K562 (cell line): ENCODE data around the gene MICALL2. TPM values are rescaled to one million over a fixed set of nuclear protein-coding genes. Genes with fewer than 3 reads are reported as not detected.
A peak's percentile ranks its signal among the peaks of the same experiment; 100 is the strongest.

Experiments used
- CBFA2T2 ChIP-seq: fragments of 450-650 bp; conservative IDR thresholded peaks from 2 replicates; pipeline ENCODE4 v1.6.1; 2017; ENCODE audit warnings: mild to moderate bottlenecking
- CBX1 ChIP-seq: sonication (generic); IDR thresholded peaks from 2 replicates; pipeline ENCODE4 v1.6.1; 2016; ENCODE audit warnings: antibody characterized with exemption, low read depth, mild to moderate bottlenecking
- CCAR2 ChIP-seq: fragments of 200-400 bp; formaldehyde crosslinking; IDR thresholded peaks from 2 replicates; pipeline ENCODE4 v1.6.1; 2017; ENCODE audit warnings: mild to moderate bottlenecking, low read depth, low read length
- CEBPG ChIP-seq, 3 experiments: fragments of 200-800 bp in 1 of 3; sonication (Bioruptor generic) in 1 of 3; sonication (generic) in 1 of 3; formaldehyde crosslinking in 1 of 3; IDR thresholded peaks in 2 of 3; conservative IDR thresholded peaks in 1 of 3; 2 replicates each; pipeline versions ENCODE4 v1.6.1 to v1.8.0; 2016 to 2022; ENCODE audit warnings: missing compliant biosample characterization in 2 of 3, missing genetic modification characterization in 2 of 3, mild to moderate bottlenecking in 1 of 3, missing genetic modification reagents in 1 of 3
- FOXK2 ChIP-seq, 2 experiments: fragments of 450-650 bp; IDR thresholded peaks in 1 of 2; conservative IDR thresholded peaks in 1 of 2; 2 replicates each; pipeline ENCODE4 v1.6.1; 2016; ENCODE audit warnings: low read depth in 2 of 2, mild to moderate bottlenecking in 1 of 2
- FUS ChIP-seq: fragments of 200-400 bp; formaldehyde crosslinking; optimal IDR thresholded peaks from 2 replicates; pipeline ENCODE3; 2017; ENCODE audit warnings: low read depth, low read length
- GABPB1 ChIP-seq: sonication (generic); formaldehyde crosslinking; IDR thresholded peaks from 2 replicates; pipeline ENCODE4 v1.8.0; 2022; ENCODE audit warnings: mild to moderate bottlenecking, missing genetic modification reagents
- PRMT5 ChIP-seq: sonication (generic); formaldehyde crosslinking; IDR thresholded peaks from 2 replicates; pipeline ENCODE4 v1.5.0; 2020; ENCODE audit warnings: missing genetic modification reagents
- SNAPC5 ChIP-seq: fragments of 250-450 bp; sonication (Bioruptor Pico); IDR thresholded peaks from 2 replicates; pipeline ENCODE4 v1.8.0; 2021; ENCODE audit warnings: moderate library complexity, mild to moderate bottlenecking, inconsistent platforms
- SPI1 ChIP-seq: IDR thresholded peaks from 2 replicates; pipeline ENCODE4 v1.6.1; 2011; ENCODE audit warnings: low read depth, low read length, control low read depth, borderline replicate concordance
- SRSF3 ChIP-seq: fragments of 200-400 bp; formaldehyde crosslinking; IDR thresholded peaks from 2 replicates; pipeline ENCODE4 v1.6.1; 2016; ENCODE audit warnings: mild to moderate bottlenecking, low read length, moderate library complexity; ENCODE audit not compliant: insufficient read depth
- XRCC5 ChIP-seq: fragments of 200-400 bp; formaldehyde crosslinking; IDR thresholded peaks from 2 replicates; pipeline ENCODE4 v1.6.1; 2017; ENCODE audit warnings: low read depth, mild to moderate bottlenecking, low read length
- YBX1 ChIP-seq: fragments of 450-650 bp; IDR thresholded peaks from 2 replicates; pipeline ENCODE4 v1.7.1; 2016; ENCODE audit warnings: mild to moderate bottlenecking
- YY1 ChIP-seq, 3 experiments: IDR thresholded peaks; 2 replicates each; pipeline ENCODE4 v1.6.1; 2011; ENCODE audit warnings: low read length in 2 of 3, mild to moderate bottlenecking in 2 of 3, moderate library complexity in 2 of 3, borderline replicate concordance in 1 of 3, control low read depth in 1 of 3, low read depth in 1 of 3; ENCODE audit not compliant: insufficient read depth in 3 of 3, insufficient replicate concordance in 2 of 3, control insufficient read depth in 1 of 3, insufficient read length in 1 of 3; ENCODE audit errors: extremely low read depth in 1 of 3
- ZFP1 ChIP-seq: fragments of 450-650 bp; formaldehyde crosslinking; IDR thresholded peaks from 2 replicates; pipeline ENCODE4 v1.4.0; 2020; ENCODE audit warnings: mild to moderate bottlenecking, mixed read lengths
- ZMIZ1 ChIP-seq, 2 experiments: fragments of 150-350 bp in 1 of 2; IDR thresholded peaks; 2 replicates each; pipeline ENCODE4 v1.6.1; 2012 to 2016; ENCODE audit warnings: low read depth in 2 of 2, low read length in 2 of 2, mild to moderate bottlenecking in 1 of 2, moderate library complexity in 1 of 2
- ZZZ3 ChIP-seq: fragments of 450-650 bp; IDR thresholded peaks from 2 replicates; pipeline ENCODE4 v1.6.1; 2016; ENCODE audit warnings: antibody characterized with exemption, mild to moderate bottlenecking, moderate library complexity
- polyA plus RNA-seq, 8 experiments: library from polyadenylated mRNA; depleted of rRNA in 4 of 8; stranded (reverse) in 5 of 8; unstranded in 3 of 8; fragments of >200 nt; fragmentation: Nextera tagmentation in 2 of 8; fragmentation: Illumina TruSeq in 1 of 8; extraction: Ambion mirVana in 2 of 8; extraction: Trizol in 1 of 8; gene quantifications; 2 replicates each; pipeline versions ENCODE4 v1.2.1 to v1.2.3, GENCODE V29; 2011 to 2014; ENCODE audit warnings: inconsistent platforms in 1 of 8, missing spikeins in 1 of 8
- total RNA-seq, 7 experiments: library from RNA; depleted of rRNA in 6 of 7; stranded (reverse); fragments of >200 nt in 6 of 7; fragmentation: Illumina TruSeq in 2 of 7; extraction: Trizol in 2 of 7; gene quantifications; 2 replicates each; pipeline versions ENCODE4 v1.2.1 to v1.2.3, GENCODE V29; 2011 to 2021; ENCODE audit warnings: low replicate concordance in 1 of 7
- TF ChIP-seq, protein P1 (sequence below): sonication (generic); formaldehyde crosslinking; IDR thresholded peaks from 2 replicates; pipeline ENCODE4 v1.8.0; 2022; ENCODE audit warnings: mild to moderate bottlenecking, missing genetic modification reagents

Gene MICALL2
- total and polyA plus RNA-seq, 9 of the 15 experiments (the other 6 are each of a cell fraction or from before 2014, with no cell fraction given), result 1.8 to 103 (median 17.0) TPM

DNA sequence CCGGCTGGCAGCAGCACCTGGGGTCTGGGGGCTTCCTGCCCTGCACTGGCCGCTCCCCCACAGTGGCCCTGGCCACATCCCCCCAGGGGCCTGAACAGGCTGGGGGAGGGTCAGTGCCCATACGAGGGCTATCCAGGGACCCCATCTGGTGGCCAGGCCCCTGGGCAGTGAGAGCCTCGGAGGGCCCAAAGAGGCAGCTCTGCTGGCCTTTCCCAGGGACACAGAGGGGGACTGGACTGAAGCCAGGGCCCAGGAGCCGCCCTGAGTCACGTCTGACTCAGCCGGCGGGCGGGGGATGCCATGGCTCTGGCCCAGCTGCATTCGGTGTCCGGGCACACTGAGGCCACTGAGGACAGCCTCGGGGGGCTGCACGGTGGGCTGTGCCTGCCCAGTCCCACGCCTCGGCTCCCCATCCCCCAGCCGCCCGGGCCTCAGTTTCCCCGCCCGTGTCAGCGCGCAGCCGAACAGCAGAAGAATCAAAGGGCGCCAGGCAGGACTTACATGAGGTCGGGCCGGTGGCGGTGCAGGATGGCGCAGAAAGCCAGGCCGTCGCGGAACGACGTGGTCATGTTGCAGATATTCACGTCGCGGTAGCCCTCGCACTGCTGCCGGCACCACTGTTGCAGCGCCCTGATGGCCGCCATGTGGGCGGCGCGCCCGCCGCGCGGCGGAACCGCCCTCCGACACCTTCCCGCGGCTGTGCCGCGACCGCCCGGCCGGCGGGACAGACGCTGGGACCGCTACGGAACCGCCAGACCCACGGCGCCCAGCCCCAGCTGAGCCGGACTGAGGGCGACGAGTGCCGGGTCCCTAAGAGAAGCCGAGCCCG lies at the start of gene MICALL2 (continued):
- TF ChIP-seq ZZZ3 (no peak), XRCC5 (no peak), CBX1 (no peak), YBX1 (no peak), SRSF3 (no peak), CEBPG (CRISPR knock-in tag; IDR thresholded peaks at IDR 0.05) (0 out of 2 replicates have a peak, but pooled peaks have one; percentile 13), CEBPG (tag; conservative IDR thresholded peaks at IDR 0.05 in 1 of 2, IDR thresholded peaks at IDR 0.05 in 1 of 2) (no peak), SNAPC5 (CRISPR knock-in tag) (no peak), YY1 (IDR thresholded peaks at IDR 0.05; ENCODE audit: borderline replicate concordance in 1 of 3, control insufficient read depth in 1 of 3, extremely low read depth in 1 of 3, insufficient read depth in 3 of 3, insufficient read length in 1 of 3, insufficient replicate concordance in 2 of 3, low read depth in 1 of 3, low read length in 2 of 3) (peak; percentile 26 to 85 (median 73)), SPI1 (no peak), ZFP1 (CRISPR knock-in tag) (no peak), ZMIZ1 (IDR thresholded peaks at IDR 0.05; ENCODE audit: low read depth in 2 of 2, low read length in 2 of 2) (peak in 1 of 2 experiments; percentile 37; a peak in 1 of 4 replicates), FOXK2 (conservative IDR thresholded peaks at IDR 0.05 in 1 of 2, IDR thresholded peaks at IDR 0.05 in 1 of 2; ENCODE audit: low read depth in 2 of 2) (no peak), CBFA2T2 (no peak), FUS (no peak), GABPB1 (CRISPR knock-in tag) (no peak), CCAR2 (no peak), PRMT5 (no peak)
- TF ChIP-seq, protein P1, sequence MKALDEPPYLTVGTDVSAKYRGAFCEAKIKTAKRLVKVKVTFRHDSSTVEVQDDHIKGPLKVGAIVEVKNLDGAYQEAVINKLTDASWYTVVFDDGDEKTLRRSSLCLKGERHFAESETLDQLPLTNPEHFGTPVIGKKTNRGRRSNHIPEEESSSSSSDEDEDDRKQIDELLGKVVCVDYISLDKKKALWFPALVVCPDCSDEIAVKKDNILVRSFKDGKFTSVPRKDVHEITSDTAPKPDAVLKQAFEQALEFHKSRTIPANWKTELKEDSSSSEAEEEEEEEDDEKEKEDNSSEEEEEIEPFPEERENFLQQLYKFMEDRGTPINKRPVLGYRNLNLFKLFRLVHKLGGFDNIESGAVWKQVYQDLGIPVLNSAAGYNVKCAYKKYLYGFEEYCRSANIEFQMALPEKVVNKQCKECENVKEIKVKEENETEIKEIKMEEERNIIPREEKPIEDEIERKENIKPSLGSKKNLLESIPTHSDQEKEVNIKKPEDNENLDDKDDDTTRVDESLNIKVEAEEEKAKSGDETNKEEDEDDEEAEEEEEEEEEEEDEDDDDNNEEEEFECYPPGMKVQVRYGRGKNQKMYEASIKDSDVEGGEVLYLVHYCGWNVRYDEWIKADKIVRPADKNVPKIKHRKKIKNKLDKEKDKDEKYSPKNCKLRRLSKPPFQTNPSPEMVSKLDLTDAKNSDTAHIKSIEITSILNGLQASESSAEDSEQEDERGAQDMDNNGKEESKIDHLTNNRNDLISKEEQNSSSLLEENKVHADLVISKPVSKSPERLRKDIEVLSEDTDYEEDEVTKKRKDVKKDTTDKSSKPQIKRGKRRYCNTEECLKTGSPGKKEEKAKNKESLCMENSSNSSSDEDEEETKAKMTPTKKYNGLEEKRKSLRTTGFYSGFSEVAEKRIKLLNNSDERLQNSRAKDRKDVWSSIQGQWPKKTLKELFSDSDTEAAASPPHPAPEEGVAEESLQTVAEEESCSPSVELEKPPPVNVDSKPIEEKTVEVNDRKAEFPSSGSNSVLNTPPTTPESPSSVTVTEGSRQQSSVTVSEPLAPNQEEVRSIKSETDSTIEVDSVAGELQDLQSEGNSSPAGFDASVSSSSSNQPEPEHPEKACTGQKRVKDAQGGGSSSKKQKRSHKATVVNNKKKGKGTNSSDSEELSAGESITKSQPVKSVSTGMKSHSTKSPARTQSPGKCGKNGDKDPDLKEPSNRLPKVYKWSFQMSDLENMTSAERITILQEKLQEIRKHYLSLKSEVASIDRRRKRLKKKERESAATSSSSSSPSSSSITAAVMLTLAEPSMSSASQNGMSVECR (CRISPR knock-in tag), result peak; percentile 93
